ENCODE measurements around the gene ZNF341.
"Not testable (repeated sequence)": the region's sequence is repeated elsewhere in the genome, so short reads cannot be mapped to it uniquely, and the experiment has no call there.

GRCh38 chr20:33755936-33756490 lies 24.2 kb downstream of the ZNF341 start:
- not testable (repeated sequence) for TF ChIP-seq POLR2A, CTCF (IDR thresholded peaks at IDR 0.05)

All from Peyer's patch (tissue), 4 donors.